ENCODE results near the gene PSMA7. TPM values are rescaled to one million over a fixed set of nuclear protein-coding genes. Genes with fewer than 3 reads are reported as not detected.

The PSMA7 gene
- polyA plus RNA-seq, 12 donors, result 101 to 259 (median 145) TPM; not detected in 1

DNA sequence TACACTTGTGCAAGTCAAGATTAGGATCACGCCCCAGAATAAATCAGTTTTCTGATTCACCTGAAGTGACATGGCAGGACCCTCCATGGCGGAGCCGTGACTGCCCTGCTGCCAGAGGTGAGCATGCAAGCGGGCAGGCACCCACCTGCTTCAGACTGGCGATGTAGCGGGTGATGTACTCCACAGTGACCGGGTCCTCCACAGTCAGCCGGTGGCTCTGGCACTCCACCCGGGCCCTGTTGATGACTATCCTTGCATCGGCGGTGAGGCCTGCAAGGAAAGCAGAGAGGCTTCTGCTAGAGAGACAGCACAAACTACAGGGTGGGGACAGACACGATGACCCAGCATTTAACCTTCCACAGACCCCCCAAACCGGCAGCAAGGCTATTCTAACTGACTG, 3.6 kb downstream of the PSMA7 start:
- no peak for DNase-seq

DNA sequence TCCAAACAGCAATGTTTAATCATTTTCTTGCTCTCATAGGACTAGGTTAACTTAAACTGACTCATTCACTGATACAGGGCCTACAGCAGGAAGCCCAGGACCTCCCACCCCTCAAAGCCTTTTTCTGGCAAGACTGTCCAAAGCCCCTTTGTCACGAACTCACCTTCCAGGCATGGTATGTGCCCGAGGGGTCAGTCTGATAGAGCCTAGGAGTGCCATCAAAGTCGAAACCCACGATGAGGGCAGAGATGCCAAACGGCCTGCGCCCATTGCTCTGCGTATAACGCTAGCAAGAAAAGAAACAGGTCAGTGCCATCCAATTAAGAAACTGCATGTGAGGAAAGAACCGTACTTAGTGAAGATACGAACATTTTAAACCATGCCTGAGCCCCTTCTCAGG, 4.3 kb downstream of the PSMA7 start:
- DNase-seq, result no peak

DNA sequence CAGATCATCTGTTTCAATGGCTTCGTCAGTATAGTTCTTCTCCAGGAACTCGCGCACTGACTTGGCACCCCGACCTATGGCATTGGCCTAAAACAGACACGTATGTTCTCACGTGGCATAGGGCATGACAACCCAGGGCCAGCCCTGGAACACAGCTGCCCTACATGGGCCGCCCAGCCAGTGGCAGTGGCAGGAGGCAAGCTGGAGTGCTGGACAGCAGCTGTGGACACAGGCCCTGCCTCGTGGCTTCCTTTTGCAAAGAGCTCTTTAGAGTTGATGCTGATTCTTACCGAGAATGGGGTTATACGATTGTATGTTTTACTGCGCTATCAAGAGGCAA, 5.0 kb downstream of the PSMA7 start:
- DNase-seq, result no peak

DNA sequence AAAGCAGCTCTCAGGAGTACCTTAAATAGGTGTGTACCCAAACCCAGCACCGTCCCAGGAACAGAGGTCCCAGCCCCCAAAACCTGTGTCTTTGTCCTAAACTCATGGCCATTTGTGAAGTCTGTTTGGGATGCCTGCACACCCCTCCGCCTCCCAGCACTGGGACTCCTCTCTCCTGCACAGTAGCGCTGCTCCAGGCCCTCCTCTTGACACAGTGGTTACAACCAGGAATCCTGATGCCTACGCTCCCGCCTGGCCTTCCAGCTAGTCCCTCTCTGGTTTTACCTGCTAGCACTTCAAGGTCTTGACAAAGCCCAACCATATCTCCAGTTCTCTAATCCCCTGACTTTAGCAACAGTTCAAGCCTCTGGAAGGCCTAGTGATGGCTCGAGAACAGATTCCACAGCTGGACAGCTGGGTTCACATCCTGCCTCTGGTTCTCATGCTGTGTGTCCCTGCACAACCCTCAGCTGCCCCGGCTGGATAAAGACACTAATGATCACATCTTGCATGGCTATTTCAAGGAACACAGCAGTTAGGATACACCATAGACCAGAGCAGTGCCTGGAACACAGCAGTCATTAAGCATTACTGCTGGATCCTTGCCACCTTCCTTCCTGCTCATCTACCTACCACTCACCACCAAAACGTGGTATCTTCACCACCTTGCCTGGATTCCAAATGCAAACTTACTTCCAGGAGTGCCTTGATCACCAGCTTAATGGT, 5.6 kb downstream of the PSMA7 start:
- DNase-seq, result no peak

DNA sequence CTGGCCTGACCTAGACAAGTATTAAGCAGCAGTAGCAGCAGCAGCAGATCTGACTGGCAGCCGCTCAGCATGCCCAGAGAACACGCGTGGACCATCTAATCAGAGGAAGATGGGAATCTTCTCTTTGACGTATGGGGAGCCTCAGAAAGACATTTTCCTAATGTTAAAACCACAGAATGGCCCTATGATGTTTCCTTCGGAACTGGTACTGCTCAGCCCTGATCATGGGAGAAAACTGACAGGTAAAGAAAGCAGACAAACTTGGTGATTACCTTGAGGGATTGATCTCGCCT, 6.2 kb downstream of the PSMA7 start:
- DNase-seq, result no peak

DNA sequence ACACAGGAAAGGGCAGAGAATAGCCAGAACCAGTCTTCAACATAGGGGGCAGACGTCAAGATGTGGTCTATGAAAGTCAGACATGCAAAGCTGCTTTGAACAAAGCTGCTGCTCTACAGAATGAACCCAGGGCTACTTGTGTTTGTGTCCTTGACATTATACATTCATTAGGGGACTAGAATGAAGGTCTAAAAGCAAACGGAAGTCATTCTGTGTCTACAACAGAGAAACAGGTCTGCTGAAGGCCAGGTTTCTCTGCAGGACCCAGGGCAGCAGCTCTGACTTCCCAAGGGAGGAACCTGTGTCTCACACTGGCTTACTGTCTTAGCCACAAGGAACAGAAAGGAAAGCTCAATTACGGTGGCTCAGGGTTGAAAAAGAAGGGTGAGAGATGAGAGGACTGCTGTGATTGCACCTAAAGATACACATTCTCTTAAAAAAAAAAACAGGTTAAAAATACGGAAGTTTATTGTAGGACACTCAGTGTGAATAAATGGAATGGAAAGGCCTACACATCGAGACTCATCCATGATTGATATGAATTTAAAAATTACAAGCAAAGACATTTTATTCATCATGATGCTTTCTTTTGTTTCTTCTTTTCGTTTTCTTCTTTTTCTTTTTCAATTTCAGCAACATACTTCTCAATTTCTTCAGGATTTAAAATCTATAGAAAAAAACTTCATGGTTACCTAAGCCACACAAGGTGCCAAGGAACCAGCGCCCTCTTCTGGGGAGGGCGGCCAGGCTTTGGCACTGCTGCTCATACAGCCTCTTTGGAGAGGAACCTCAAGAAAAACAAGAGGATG, 6.7 kb downstream of the PSMA7 start:
- peak; percentile 69 for DNase-seq

DNA sequence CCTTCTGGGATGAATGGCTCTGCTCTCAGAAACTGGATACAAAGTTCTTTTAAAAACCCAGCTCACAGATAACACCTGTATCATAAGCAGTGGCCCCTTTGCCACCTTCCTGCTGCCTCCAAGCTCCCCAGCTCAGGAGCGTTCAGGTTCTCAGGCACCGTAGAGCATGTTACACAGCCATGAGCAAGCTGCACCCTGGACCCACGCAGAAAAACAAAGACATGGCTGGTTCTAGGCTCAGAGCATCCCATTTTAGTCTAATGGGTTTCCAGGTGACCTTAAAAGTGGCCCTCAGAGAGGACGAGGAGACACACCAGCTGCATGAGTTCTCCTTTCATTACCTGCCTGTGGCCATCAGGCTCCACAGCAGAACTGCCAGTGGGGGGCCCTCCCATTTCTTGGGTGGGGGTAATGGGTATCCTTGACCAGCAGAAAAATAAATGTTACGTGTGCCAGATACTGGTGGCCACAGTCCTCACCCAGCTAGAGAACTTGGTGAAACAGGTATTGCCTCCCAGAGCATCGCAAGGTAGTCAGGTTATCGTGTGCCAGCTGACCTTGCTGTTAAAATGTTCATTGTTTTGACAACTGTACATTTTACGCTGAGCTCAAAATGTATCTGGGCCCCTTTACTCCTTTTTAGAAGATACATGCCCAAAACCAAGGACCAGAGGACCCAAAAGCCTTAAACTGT, 7.5 kb downstream of the PSMA7 start:
- DNase-seq, result no peak

DNA sequence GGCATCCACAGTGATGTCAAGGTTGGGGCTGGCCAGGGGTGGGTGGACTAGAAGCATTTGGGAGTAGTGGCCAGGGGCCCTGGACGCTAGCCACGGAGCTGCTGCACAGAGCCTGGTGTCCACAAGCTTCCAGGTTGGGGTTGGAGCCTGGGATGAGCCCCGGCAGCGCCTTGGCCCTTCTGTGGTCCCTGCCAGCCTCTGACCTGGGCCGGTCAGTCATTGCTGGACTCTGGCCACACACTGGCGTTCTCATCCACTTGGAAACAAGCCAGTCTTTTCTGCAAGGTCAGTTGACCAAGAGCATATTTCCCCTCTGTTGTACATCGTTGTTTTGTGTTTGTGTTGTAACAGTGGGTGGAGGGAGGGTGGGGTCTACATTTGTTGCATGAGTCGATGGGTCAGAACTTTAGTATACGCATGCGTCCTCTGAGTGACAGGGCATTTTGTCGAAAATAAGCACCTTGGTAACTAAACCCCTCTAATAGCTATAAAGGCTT, 8.4 kb downstream of the PSMA7 start:
- DNase-seq, result no peak

DNA sequence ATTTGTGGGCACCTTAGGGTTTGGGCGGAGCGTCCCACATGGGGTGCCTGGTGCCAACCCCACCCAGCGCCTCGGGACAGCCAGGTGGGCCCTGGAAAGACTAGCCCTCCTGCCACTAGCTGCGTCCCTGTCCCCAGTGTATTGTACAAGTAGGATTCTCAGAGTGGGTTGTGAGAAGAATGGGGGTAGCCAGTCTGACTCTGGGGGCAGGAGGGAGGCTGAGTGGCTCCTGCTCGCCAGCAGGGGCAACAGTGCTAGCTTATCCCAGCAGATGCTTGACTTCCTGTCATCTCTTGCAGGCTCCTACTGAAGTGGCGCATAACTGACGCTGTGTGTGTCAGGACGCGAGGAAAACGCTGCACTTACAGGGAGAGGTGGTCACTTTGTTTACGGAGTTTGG, 9.3 kb downstream of the PSMA7 start:
- no peak for DNase-seq

DNA sequence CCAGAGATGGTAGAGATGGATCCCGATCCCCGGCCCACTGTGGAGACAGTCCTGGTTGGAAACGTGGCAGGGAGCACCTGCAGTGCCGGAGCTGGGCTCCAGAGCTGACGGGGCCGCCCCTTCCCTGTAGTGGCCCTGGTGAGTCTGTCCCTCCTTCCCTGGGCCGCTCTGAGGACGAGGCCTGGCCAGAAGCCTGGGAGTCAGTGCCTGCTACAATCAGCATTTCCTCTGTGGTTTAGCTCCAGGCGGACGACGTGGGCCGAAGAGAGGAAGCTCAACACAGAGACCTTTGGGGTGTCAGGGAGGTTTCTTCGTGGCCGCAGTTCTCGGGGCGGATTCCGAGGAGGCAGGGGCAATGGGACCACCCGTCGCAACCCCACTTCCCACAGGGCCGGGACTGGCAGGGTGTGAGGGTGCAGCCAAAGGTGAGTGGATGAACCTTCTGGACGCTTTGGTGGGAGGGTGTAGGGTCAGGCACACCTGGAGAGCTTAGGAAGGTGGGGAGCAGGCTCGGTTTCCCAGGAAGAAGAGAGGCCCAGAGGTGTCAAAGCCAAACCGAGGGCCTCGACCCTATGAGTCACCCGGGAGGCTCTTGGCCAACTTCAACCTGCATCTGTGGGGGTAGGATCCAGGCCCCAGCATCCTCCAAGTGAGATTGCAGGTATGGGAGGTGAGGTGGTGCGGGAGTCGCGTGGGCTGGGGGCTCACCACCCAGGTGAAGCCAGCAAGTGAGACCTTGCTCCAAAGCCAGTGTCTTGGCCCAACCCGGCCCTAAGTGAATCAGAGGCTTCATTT, 9.9 kb downstream of the PSMA7 start:
- DNase-seq, result no peak

DNA sequence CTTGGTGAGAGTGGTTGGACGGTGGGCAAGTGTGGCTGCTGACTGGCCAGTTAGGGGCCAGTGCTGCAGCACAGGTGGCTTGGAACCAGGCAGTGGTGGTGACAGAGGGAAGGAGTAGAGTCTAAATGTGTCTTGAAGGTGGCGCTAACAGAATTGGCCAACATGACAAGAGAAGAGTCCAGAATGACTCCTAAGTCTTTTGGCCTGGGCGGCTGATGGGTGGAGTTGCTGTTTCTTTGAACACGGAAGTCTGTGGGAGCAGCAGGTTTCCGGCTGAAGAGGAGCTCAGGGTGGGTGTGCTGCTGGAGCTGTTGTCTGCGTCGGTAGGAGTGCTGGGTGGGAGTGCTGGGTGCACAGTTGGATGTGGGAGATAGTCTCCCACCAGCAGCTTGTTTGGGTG, 10.8 kb downstream of the PSMA7 start:
- no peak for DNase-seq

DNA sequence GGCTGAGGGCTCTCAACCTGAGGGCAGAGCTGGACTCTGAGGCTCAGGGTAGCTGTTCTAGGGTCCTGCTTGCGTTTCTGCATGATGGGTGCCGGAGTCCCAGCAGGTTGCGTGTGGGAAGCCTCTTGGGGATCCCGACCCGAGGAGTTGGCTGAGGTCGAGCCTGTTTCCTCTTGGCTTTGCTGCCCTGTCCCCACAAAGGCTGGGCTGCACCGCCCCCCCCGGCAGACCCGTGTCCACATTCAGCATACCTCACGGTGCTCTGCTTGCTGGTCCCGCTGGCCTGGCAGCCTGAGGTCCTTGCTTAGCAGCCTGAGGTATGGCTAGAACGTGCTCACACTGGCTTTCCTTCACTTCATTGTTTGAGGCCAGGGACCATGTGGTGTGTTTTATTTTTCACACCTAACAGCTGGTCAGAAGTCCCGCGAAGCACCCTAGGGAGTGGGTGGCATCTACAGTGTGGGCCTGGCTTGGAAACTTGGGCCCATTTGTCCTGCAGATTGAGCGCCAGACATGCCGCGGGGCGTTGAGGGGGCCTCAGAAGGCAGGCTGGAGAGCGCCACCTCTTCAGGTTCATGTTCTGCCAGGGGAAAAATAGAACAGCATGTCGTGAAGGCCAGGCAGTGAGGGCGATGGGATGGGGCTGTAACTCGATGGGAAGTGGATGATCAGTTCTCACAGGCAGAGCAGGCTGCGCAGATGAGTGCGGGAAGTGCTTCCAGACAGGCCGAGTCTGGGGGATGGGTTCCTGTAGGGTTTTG, 11.5 kb downstream of the PSMA7 start:
- DNase-seq, result no peak

DNA sequence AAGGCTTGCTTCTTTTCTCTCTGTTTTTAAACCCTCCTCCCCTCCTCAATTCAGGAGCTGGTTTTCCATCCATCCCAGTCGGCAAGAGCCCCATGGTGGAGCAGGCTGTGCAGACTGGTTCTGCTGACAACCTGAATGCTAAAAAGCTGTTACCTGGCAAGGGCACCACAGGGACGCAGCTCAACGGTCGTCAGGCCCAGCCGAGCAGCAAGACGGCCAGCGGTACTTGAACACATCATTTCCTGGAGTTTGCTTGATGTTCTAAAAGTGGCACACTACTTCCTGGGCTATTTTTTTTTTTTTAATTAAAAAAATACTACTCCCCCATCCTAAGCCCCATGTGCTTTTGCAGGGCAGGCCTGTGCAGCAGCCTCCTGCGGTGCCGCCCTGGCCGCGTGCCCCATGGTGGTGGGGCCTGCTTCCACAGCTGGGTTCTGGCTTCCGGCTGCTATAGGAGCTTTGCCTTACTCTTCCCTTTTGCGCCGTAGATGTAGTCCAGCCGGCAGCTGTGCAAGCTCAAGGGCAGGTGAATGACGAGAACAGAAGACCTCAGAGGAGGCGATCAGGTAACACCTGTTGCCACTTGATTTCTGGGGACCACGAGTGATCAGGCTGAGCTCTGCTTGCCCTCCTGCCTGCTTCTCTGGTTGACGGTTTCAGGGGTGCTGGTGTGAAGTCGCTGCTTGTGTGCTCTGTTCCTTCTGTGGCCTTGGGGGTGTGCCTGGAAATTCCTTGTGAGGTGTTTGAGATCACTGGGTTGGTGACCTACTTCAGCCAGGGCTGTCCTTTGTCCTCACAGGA, 13.3 kb downstream of the PSMA7 start:
- no peak for DNase-seq

DNA sequence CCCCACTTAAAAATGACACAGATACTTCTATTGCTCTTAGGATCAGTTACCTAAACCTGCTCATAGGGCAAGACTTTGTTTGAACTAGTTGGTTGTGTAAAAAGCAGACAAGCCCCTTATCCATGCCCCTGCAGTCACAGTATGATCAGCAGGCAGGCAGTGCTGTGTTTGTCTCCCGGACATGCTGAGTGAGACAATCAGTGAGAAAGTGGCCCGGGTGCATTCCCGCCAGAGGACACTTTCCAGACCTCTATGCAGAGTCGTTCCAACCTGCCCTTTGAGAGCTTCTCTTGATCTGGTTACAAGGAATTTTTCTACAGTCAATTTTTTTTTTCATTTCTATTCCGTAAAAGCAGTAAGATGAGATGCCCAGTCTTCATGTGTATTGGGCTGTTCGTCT, 14.7 kb downstream of the PSMA7 start:
- DNase-seq, result no peak

DNA sequence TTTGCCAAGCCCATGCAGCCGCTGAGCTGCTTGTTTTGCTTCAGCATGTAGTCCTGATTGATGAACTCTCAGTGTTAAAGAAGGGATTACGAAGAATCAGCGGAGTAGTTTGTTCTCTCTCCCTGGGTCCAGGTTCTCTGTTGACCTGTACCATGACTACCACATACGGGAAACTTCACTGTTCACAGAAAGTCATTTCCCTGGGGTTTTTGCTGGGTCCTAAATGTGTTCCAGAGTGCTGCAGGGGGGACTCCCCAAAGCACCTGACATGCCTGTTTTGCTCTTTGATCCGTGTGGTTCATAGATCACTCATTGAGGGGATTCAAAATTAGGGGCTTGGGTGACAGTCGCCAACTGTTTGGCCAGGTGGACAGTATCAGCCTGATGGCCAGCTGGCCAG, 15.4 kb downstream of the PSMA7 start:
- DNase-seq, result no peak

DNA sequence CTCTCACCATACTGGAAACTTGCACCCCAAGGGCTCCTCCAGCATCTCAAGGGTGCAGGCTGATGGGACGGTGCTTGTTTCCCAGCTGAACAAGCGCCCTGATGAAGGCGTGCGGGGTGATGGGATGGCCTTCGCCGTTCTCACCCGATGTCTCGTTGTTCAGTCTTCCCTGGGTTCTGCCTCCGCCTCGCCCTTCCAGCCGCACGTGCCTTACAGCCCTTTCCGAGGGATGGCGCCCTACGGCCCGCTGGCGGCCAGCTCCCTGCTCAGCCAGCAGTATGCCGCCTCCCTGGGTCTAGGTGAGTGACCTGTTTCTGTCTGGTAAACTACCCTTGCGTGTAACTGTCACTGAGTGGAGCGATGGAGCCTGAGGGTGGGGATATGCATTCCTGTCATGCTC, 17.1 kb downstream of the PSMA7 start:
- no peak for DNase-seq

DNA sequence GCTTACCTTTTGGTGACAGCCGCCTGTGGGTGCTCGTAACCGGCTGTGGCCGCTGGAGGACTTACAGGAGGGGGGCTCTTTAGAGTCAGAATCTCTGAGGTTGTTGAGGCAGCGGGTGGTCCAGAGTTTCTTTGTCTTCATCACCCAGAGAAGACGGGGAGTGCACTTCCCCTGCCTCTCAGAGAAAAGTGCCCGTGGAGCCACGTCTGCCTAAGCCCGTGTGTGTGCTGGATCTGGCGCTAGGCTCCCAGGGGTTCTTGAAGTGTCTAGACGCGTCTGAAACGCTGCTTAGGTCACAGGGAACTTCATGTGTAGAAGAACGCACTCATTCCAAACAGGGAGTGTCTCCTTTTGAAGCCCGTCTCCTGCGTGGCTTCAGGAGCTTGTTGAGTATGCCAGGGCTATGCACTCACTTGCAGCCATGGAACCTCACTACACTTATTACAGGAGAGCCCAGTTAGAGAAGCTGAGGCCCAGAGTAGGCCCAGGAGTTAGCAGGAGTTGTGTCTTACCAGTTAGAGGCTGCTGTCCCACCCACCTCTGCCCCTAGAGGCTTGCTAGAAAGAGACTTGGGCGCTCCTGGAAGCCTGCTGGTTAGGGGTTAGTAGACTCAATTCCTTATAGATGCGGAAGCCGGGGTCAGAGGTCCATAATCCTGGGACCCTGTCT, 19.6 kb downstream of the PSMA7 start:
- DNase-seq, result no peak

DNA sequence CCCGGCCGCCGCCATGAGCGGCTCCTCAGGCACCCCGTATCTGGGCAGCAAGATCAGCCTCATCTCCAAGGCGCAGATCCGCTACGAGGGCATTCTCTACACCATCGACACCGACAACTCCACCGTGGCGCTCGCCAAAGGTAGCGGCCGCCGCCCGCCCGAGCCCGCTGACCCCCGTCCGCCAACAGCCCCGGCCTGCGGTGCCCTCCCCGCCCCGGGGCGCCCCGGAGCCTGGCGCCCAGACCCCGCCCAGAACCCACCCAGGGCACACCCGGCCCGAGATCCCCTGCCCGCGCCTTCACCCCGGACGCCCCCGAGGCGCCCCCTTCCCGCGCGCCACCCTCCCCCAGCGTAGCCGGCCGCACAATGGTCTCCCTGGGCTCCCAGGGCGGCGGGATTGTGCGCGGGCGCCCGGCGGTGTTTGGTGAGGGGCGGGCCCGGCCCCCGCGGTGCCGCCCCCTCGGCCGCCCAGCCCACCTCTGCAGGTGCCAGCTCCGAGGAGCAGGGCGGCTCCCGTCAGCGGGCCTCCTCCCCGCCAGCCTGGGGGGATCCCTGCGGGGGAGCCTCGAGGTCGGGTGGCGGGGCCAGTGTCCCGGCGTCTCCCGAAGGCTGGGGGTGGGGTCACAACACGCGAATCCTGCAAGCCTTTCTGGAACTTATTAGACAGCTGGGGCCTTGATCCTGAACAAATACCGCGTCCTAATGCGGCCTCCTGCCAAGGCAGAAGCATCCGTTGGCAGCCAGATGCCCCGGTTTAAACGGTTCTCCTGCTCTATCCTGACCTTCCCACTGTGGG, 20.3 kb downstream of the PSMA7 start:
- DNase-seq, result no peak
